Choroid plexus epithelial cell (primary cell): Measurements from ENCODE around the gene SEMA3A.

Experiments used
- DNase-seq: peaks from one replicate; pipeline ENCODE4 v3.0.0-alpha.2; 2010; ENCODE audit warnings: low read depth
- H3K4me3 ChIP-seq: 2 replicates; pipeline ENCODE4 v1.5.1; 2011; ENCODE audit warnings: low read depth, mild to moderate bottlenecking, control low read depth, low read length, moderate library complexity
- CTCF ChIP-seq: conservative IDR thresholded peaks from 2 replicates; pipeline ENCODE4 v1.5.1; 2011; ENCODE audit warnings: low read depth, mild to moderate bottlenecking, control low read depth, inconsistent platforms, low read length, moderate library complexity

SEMA3A gene

GRCh38 chr7:83921271-83921940, 273.2 kb downstream of the SEMA3A start:
- H3K4me3 ChIP-seq, result no peak overlapping the region
- no peak for DNase-seq
- TF ChIP-seq CTCF, result no peak

GRCh38 chr7:83918142-83918541, 276.4 kb downstream of the SEMA3A start:
- no peak overlapping the region for H3K4me3 ChIP-seq
- no peak for TF ChIP-seq CTCF
- no peak for DNase-seq

GRCh38 chr7:83913174-83913573, 281.4 kb downstream of the SEMA3A start:
- H3K4me3 ChIP-seq, result no peak overlapping the region
- TF ChIP-seq CTCF, result no peak
- DNase-seq, result no peak

- DNase-seq, result no peak
Observed at GRCh38 chr7:83908526-83908925, 286.1 kb downstream of the SEMA3A start.

More at GRCh38 chr7:83908526-83908925, 286.1 kb downstream of the SEMA3A start:
- TF ChIP-seq CTCF, result no peak
- H3K4me3 ChIP-seq, result no peak overlapping the region
